H9 (cell line): ENCODE data around the gene CHL1. TPM values are rescaled to one million over a fixed set of nuclear protein-coding genes. Genes with fewer than 3 reads are reported as not detected.

Experiments used
- DNase-seq: peaks from one replicate; pipeline ENCODE4 v3.0.0-alpha.2; 2017
- H2AFZ ChIP-seq: one replicate; pipeline ENCODE4 v1.6.1; 2013; ENCODE audit warnings: mild to moderate bottlenecking, low read length, control low read depth, moderate library complexity
- H2AK5ac ChIP-seq: 2 replicates; pipeline ENCODE4 v1.6.1; 2013; ENCODE audit warnings: low read length, control low read depth, mixed read lengths; ENCODE audit not compliant: insufficient read length
- H2BK120ac ChIP-seq: one replicate; pipeline ENCODE4 v1.6.1; 2013; ENCODE audit warnings: low read depth, mild to moderate bottlenecking, low read length, control low read depth, inconsistent platforms; ENCODE audit not compliant: poor library complexity, severe bottlenecking
- H2BK12ac ChIP-seq: 2 replicates; pipeline ENCODE4 v1.6.1; 2013; ENCODE audit warnings: low read length, control low read depth, mixed read lengths, low read depth; ENCODE audit not compliant: insufficient read length
- H2BK15ac ChIP-seq: 2 replicates; pipeline ENCODE4 v1.6.1; 2013; ENCODE audit warnings: low read depth, low read length, control low read depth
- H2BK20ac ChIP-seq: one replicate; pipeline ENCODE4 v1.6.1; 2013; ENCODE audit warnings: low read depth, mild to moderate bottlenecking, low read length, control low read depth, inconsistent platforms; ENCODE audit not compliant: poor library complexity, severe bottlenecking
- H2BK5ac ChIP-seq: 2 replicates; pipeline ENCODE4 v1.6.1; 2013; ENCODE audit warnings: low read length, control low read depth, mixed read lengths; ENCODE audit not compliant: insufficient read length
- H3K14ac ChIP-seq: 2 replicates; pipeline ENCODE4 v1.6.1; 2013; ENCODE audit warnings: low read length, control low read depth; ENCODE audit not compliant: insufficient read depth
- H3K18ac ChIP-seq: 2 replicates; pipeline ENCODE4 v1.6.1; 2013; ENCODE audit warnings: low read depth, mild to moderate bottlenecking, mixed read lengths, low read length, control low read depth; ENCODE audit not compliant: insufficient read length
- H3K23ac ChIP-seq: 2 replicates; pipeline ENCODE4 v1.6.1; 2013; ENCODE audit warnings: low read length, control low read depth, mixed read lengths, low read depth; ENCODE audit not compliant: insufficient read length
- H3K23me2 ChIP-seq: 2 replicates; pipeline ENCODE4 v1.6.1; 2013; ENCODE audit warnings: low read depth, mild to moderate bottlenecking, mixed read lengths, low read length, control low read depth; ENCODE audit not compliant: insufficient read length, poor library complexity, severe bottlenecking
- H3K27ac ChIP-seq: 2 replicates; pipeline ENCODE4 v1.5.1; 2013; ENCODE audit warnings: low read length, control low read depth, mixed read lengths, low read depth; ENCODE audit not compliant: insufficient read length
- H3K27me3 ChIP-seq: 2 replicates; pipeline ENCODE4 v1.6.1; 2013; ENCODE audit warnings: low read length, control low read depth, inconsistent platforms; ENCODE audit not compliant: insufficient read depth
- H3K4ac ChIP-seq: 2 replicates; pipeline ENCODE4 v1.6.1; 2013; ENCODE audit warnings: low read depth, mild to moderate bottlenecking, control low read depth, inconsistent platforms, low read length, moderate library complexity
- H3K4me1 ChIP-seq: 2 replicates; pipeline ENCODE4 v1.6.1; 2013; ENCODE audit warnings: low read length, control low read depth, inconsistent platforms; ENCODE audit not compliant: insufficient read depth
- H3K4me2 ChIP-seq: 2 replicates; pipeline ENCODE4 v1.6.1; 2013; ENCODE audit warnings: low read length, control low read depth, mixed read lengths; ENCODE audit not compliant: insufficient read length, insufficient read depth
- H3K56ac ChIP-seq: 2 replicates; pipeline ENCODE4 v1.6.1; 2013; ENCODE audit warnings: low read depth, mild to moderate bottlenecking, mixed read lengths, low read length, control low read depth; ENCODE audit not compliant: insufficient read length
- H3K79me1 ChIP-seq: 2 replicates; pipeline ENCODE4 v1.6.1; 2013; ENCODE audit warnings: low read depth, mild to moderate bottlenecking, moderate library complexity, low read length, control low read depth, inconsistent platforms; ENCODE audit not compliant: insufficient read depth, poor library complexity, severe bottlenecking
- H3K79me2 ChIP-seq: 2 replicates; pipeline ENCODE4 v1.6.1; 2013; ENCODE audit warnings: low read length, control low read depth, inconsistent platforms; ENCODE audit not compliant: insufficient read depth
- H3K9ac ChIP-seq: 2 replicates; pipeline ENCODE4 v1.6.1; 2013; ENCODE audit warnings: low read length, control low read depth, mixed read lengths; ENCODE audit not compliant: insufficient read length; ENCODE audit errors: extremely low read depth
- H3K9me3 ChIP-seq: one replicate; pipeline ENCODE4 v1.6.1; 2013; ENCODE audit warnings: low read depth, low read length, inconsistent platforms; ENCODE audit not compliant: control insufficient read depth
- H3T11ph ChIP-seq: one replicate; pipeline ENCODE4 v1.6.1; 2013; ENCODE audit warnings: mild to moderate bottlenecking, low read length, control low read depth, inconsistent platforms
- H4K20me1 ChIP-seq: one replicate; pipeline ENCODE4 v1.6.1; 2013; ENCODE audit not compliant: control insufficient read depth, insufficient read length, insufficient read depth
- H4K5ac ChIP-seq: 2 replicates; pipeline ENCODE4 v1.6.1; 2013; ENCODE audit warnings: low read depth, mild to moderate bottlenecking, mixed read lengths, low read length, control low read depth; ENCODE audit not compliant: insufficient read length
- H4K8ac ChIP-seq: replicated peaks from 2 replicates; pipeline ENCODE4 v1.6.1; 2013; ENCODE audit warnings: low read length, control low read depth, mixed read lengths, low read depth; ENCODE audit not compliant: insufficient read length
- H4K91ac ChIP-seq: 2 replicates; pipeline ENCODE4 v1.6.1; 2013; ENCODE audit warnings: low read depth, mild to moderate bottlenecking, moderate library complexity, mixed read lengths, low read length, control low read depth; ENCODE audit not compliant: insufficient read length
- H3K27ac Mint-ChIP-seq, 3 experiments: 2 replicates in 2 of 3; 3 replicates in 1 of 3; pipeline ENCODE4 v1.8.0; 2020 to 2021; ENCODE audit warnings: mixed read lengths in 3 of 3, mild to moderate bottlenecking in 1 of 3, moderate library complexity in 1 of 3
- H3K27me3 Mint-ChIP-seq: 2 replicates; pipeline ENCODE4 v1.8.0; 2021; ENCODE audit warnings: low read depth, mild to moderate bottlenecking, moderate library complexity, mixed read lengths
- H3K36me3 Mint-ChIP-seq, 3 experiments: 2 replicates in 2 of 3; 3 replicates in 1 of 3; pipeline ENCODE4 v1.8.0; 2020 to 2021; ENCODE audit warnings: low read depth in 3 of 3, mixed read lengths in 3 of 3; ENCODE audit not compliant: insufficient read depth in 1 of 3
- H3K4me1 Mint-ChIP-seq, 2 experiments: 2 replicates each; pipeline ENCODE4 v1.8.0; 2020; ENCODE audit warnings: mixed read lengths in 2 of 2
- H3K4me3 Mint-ChIP-seq, 2 experiments: 2 replicates in 1 of 2; 3 replicates in 1 of 2; pipeline ENCODE4 v1.8.0; 2020 to 2021; ENCODE audit warnings: mild to moderate bottlenecking in 2 of 2, mixed read lengths in 2 of 2, moderate library complexity in 1 of 2
- H3K9me3 Mint-ChIP-seq, 2 experiments: 2 replicates in 1 of 2; 3 replicates in 1 of 2; pipeline ENCODE4 v1.8.0; 2020; ENCODE audit warnings: mild to moderate bottlenecking in 2 of 2, mixed read lengths in 2 of 2, moderate library complexity in 1 of 2
- CTCF ChIP-seq: fragments of 200-600 bp; sonication (generic); conservative IDR thresholded peaks from 3 replicates; pipeline ENCODE4 v1.8.0; 2021; ENCODE audit warnings: antibody characterized with exemption, mild to moderate bottlenecking
- WGBS: extraction: QIAGEN DNeasy Blood & Tissue Kit; methylation state at CpG from one replicate; pipeline ENCODE4 v1.1.7; 2013; ENCODE audit warnings: missing lambda C conversion rate, low lambda C conversion rate, mixed read lengths; ENCODE audit not compliant: insufficient read length; ENCODE audit errors: extremely low coverage; 5-methylcytosine and 5-hydroxymethylcytosine counted together
- total RNA-seq: library from RNA; stranded (reverse); gene quantifications from 2 replicates; pipeline ENCODE4 v1.2.1, GENCODE V29; 2021

The CHL1 gene
- total RNA-seq, 1 experiment from 2014 or later: not detected

DNA sequence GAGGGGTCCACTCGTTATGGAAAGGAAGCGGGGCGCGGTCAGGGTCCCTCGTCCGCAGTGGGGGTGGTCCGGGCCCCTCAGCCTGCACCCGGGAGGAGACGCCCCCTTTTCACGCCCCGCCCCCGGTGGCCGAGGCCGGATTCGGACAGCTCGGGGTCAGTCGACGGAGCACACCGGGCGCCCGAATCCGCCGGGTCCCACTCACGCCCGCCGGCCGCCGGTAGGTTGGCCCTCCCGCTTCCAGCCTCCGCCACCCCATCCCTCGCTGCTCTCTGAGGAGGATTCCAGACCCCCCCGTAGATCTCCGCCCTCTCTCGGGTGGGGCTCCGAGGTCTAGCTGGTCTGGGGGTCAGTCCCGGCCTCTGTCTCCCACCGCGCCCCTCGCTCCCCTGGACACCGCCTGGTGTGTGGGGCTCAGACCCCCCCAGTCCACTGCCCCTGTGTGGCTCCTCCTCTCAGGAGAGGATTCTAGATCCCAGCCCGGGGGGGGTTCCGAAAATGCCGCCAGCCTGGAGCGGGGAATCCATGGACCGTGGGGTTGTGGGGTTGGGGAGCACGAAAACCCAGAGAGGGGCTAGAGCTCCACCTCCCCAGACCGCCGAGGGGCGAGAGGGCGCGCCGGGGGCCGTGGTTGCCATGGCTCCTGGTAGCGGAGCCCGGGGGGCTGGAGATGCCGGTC is 725 bp downstream of the CHL1 start:
- peaks cover 6% of the 10 kb centered on the region; the same call in 1 of the 2 replicates for H3K27me3 ChIP-seq
- H3K4me1 ChIP-seq: no peaks in the 10 kb centered on the region
- peak; percentile 66 for DNase-seq
- H2AK5ac ChIP-seq: no peak overlapping the region
- H3K79me2 ChIP-seq: no peaks in the 10 kb centered on the region
- H3K36me3 Mint-ChIP-seq: no peaks in the 10 kb centered on the region; a peak in 1 of 7 replicates
- H3K4ac ChIP-seq: no peak overlapping the region
- H3K23ac ChIP-seq: no peak overlapping the region
- no peak overlapping the region for H2BK20ac ChIP-seq
- WGBS: no CpG with 5 or more reads among the region's 56 CpGs
- no peak overlapping the region for H4K91ac ChIP-seq
- no peak overlapping the region for H3K9ac ChIP-seq
- H3K18ac ChIP-seq: no peak overlapping the region
- no peak overlapping the region for H3K56ac ChIP-seq
- no peak overlapping the region for H2BK120ac ChIP-seq
- H3K23me2 ChIP-seq: peaks cover 16% of the 10 kb centered on the region
- H3K27ac ChIP-seq: no peak overlapping the region
- peak overlapping the region; percentile 87 for H3K4me2 ChIP-seq
- no peak for TF ChIP-seq CTCF
- H3K9me3 Mint-ChIP-seq: no peaks in the 10 kb centered on the region
- no peak overlapping the region for H4K8ac ChIP-seq
- H3K9me3 ChIP-seq: no peaks in the 10 kb centered on the region
- no peak overlapping the region for H2BK15ac ChIP-seq
- no peak overlapping the region for H4K5ac ChIP-seq
- no peak overlapping the region for H2BK12ac ChIP-seq
- H3K14ac ChIP-seq: no peak overlapping the region
- no peak overlapping the region for H2BK5ac ChIP-seq
- H2AFZ ChIP-seq: no peak overlapping the region
- H3K27me3 Mint-ChIP-seq: peaks cover 79% of the 10 kb centered on the region
- H3K79me1 ChIP-seq: no peaks in the 10 kb centered on the region
- no peak overlapping the region for H3T11ph ChIP-seq
- no peaks in the 10 kb centered on the region for H4K20me1 ChIP-seq
- H3K4me3 Mint-ChIP-seq: peak overlapping the region; percentile 57 to 84
- no peak overlapping the region for H3K27ac Mint-ChIP-seq
- peaks cover 0 to 5% of the 10 kb centered on the region in 2 experiments; a peak in 2 of 4 replicates for H3K4me1 Mint-ChIP-seq
